HepG2 (cell line): ENCODE results near the gene DDX31. TPM values are rescaled to one million over a fixed set of nuclear protein-coding genes. Genes with fewer than 3 reads are reported as not detected.

Experiments used
- ATAC-seq: fragments of 200-7000 bp; cut with Tn5 transposase; 3 replicates; pipeline ENCODE4 v1.9.1; 2020; ENCODE audit warnings: mild to moderate bottlenecking, moderate library complexity
- BruUV-seq: library from RNA; stranded (reverse); fragments of 400-500 nt; replicated peaks from 2 replicates; lab custom pipeline; 2021; lab: Mats Ljungman, UMichigan
- CTCF ChIA-PET: fragments of 300-600 bp; formaldehyde crosslinking; extraction: SDS; loops from one replicate; lab custom pipeline; 2021; ENCODE audit warnings: low total read pairs, inconsistent platforms, low intra/inter-chr PET ratio; lab: Yijun Ruan, JAX
- POLR2A ChIA-PET: fragments of 350-600 bp; sonication (Branson Sonifier 250); formaldehyde crosslinking; loops from one replicate; lab custom pipeline; 2020; ENCODE audit warnings: antibody characterized with exemption, inconsistent platforms; lab: Yijun Ruan, JAX
- DNase-seq: peaks from one replicate; pipeline ENCODE4 v3.0.0-alpha.2; 2015; ENCODE audit warnings: low spot score
- FAIRE-seq: peaks from 3 replicates; lab custom pipeline; 2011; peaks lifted over from hg19 to GRCh38; lab: Jason Lieb, UNC
- H2AFZ ChIP-seq: one replicate; pipeline ENCODE4 v1.6.1; 2011; ENCODE audit warnings: low read length, inconsistent platforms
- H3K27ac ChIP-seq: fragments of 300-600 bp; 3 replicates; pipeline ENCODE4 v1.8.0; 2011; ENCODE audit warnings: mixed run types, mild to moderate bottlenecking, mixed read lengths, low read length, inconsistent platforms; ENCODE audit not compliant: insufficient read depth; ENCODE audit errors: extremely low read length
- H3K27me3 ChIP-seq, 2 experiments: fragments of 200-600 bp in 1 of 2; 2 replicates in 1 of 2; 3 replicates in 1 of 2; pipeline versions ENCODE4 v1.6.0 to v1.8.0; 2011; ENCODE audit warnings: low read length in 2 of 2, mild to moderate bottlenecking in 2 of 2, moderate library complexity in 2 of 2, inconsistent platforms in 1 of 2; ENCODE audit not compliant: insufficient read depth in 2 of 2, control insufficient read depth in 1 of 2
- H3K36me3 ChIP-seq, 2 experiments: fragments of 200-600 bp in 1 of 2; replicated peaks in 1 of 2; 2 replicates in 1 of 2; 3 replicates in 1 of 2; pipeline versions ENCODE4 v1.5.1 to v1.8.0; 2011; ENCODE audit warnings: low read length in 2 of 2, inconsistent platforms in 1 of 2; ENCODE audit not compliant: insufficient read depth in 2 of 2, control insufficient read depth in 1 of 2
- H3K4me1 ChIP-seq: 2 replicates; pipeline ENCODE4 v1.5.1; 2012; ENCODE audit warnings: low read length, inconsistent platforms; ENCODE audit not compliant: insufficient read depth
- H3K4me2 ChIP-seq: 2 replicates; pipeline ENCODE4 v1.6.0; 2011; ENCODE audit warnings: low read depth, low read length, inconsistent platforms
- H3K4me3 ChIP-seq, 3 experiments: fragments of 200-600 bp in 1 of 3; sonication (generic), shearing (Covaris generic) in 1 of 3; replicated peaks in 1 of 3; 2 replicates each; pipeline ENCODE4 v1.5.1; 2011 to 2016; ENCODE audit warnings: low read length in 3 of 3, inconsistent platforms in 2 of 3, low read depth in 2 of 3, mild to moderate bottlenecking in 2 of 3, control low read depth in 1 of 3, mixed read lengths in 1 of 3; ENCODE audit not compliant: insufficient read depth in 1 of 3
- H3K79me2 ChIP-seq: one replicate; pipeline ENCODE4 v1.6.1; 2011; ENCODE audit warnings: low read length, inconsistent platforms; ENCODE audit not compliant: insufficient read depth
- H3K9ac ChIP-seq: 2 replicates; pipeline ENCODE4 v1.6.0; 2011; ENCODE audit warnings: mild to moderate bottlenecking, low read depth, low read length, inconsistent platforms; ENCODE audit not compliant: insufficient read depth
- H3K9me3 ChIP-seq: 2 replicates; pipeline ENCODE4 v1.5.1; 2012; ENCODE audit warnings: mild to moderate bottlenecking, low read length
- H4K20me1 ChIP-seq: 2 replicates; pipeline ENCODE4 v1.6.0; 2011; ENCODE audit warnings: inconsistent platforms, mild to moderate bottlenecking, low read length, moderate library complexity; ENCODE audit not compliant: insufficient read depth
- ARID4A ChIP-seq: sonication (generic); formaldehyde crosslinking; IDR thresholded peaks from 2 replicates; pipeline ENCODE4 v1.5.0; 2020; ENCODE audit warnings: mild to moderate bottlenecking, missing genetic modification reagents, borderline replicate concordance
- CREB1 ChIP-seq, 2 experiments: fragments of 450-650 bp in 1 of 2; IDR thresholded peaks; 2 replicates each; pipeline ENCODE4 v1.6.1; 2016 to 2017; ENCODE audit warnings: control low read depth in 1 of 2, mild to moderate bottlenecking in 1 of 2, missing compliant biosample characterization in 1 of 2, missing genetic modification characterization in 1 of 2
- NCOA2 ChIP-seq: sonication (generic); formaldehyde crosslinking; IDR thresholded peaks from 2 replicates; pipeline ENCODE4 v1.8.0; 2022; ENCODE audit warnings: inconsistent platforms
- NFE2L1 ChIP-seq: sonication (generic); formaldehyde crosslinking; IDR thresholded peaks from 2 replicates; pipeline ENCODE4 v1.4.0; 2020; ENCODE audit warnings: missing genetic modification reagents, mild to moderate bottlenecking, borderline replicate concordance
- THAP7 ChIP-seq: sonication (generic); formaldehyde crosslinking; IDR thresholded peaks from 2 replicates; pipeline ENCODE4 v1.8.1; 2023; ENCODE audit warnings: mild to moderate bottlenecking, missing genetic modification reagents
- XRCC5 ChIP-seq: fragments of 200-400 bp; formaldehyde crosslinking; optimal IDR thresholded peaks from 2 replicates; pipeline ENCODE3; 2017; ENCODE audit warnings: mild to moderate bottlenecking, low read length
- ZBTB3 ChIP-seq: sonication (generic); formaldehyde crosslinking; IDR thresholded peaks from 2 replicates; pipeline ENCODE4 v1.4.0; 2020; ENCODE audit warnings: low read depth, mild to moderate bottlenecking, moderate library complexity, missing genetic modification reagents, borderline replicate concordance
- ZNF280D ChIP-seq: sonication (generic); formaldehyde crosslinking; IDR thresholded peaks from 2 replicates; pipeline ENCODE4 v1.5.1; 2020; ENCODE audit warnings: mild to moderate bottlenecking, missing genetic modification reagents
- ZNF33B ChIP-seq: sonication (generic); formaldehyde crosslinking; IDR thresholded peaks from 2 replicates; pipeline ENCODE4 v1.5.1; 2020; ENCODE audit warnings: mild to moderate bottlenecking, missing genetic modification reagents
- ZNF562 ChIP-seq: sonication (generic); formaldehyde crosslinking; IDR thresholded peaks from 2 replicates; pipeline ENCODE4 v1.8.0; 2022; ENCODE audit warnings: missing genetic modification reagents, borderline replicate concordance
- WGBS: methylation state at CpG from one replicate; pipeline ENCODE4 v1.1.6; 2017; ENCODE audit warnings: low lambda C conversion rate; 5-methylcytosine and 5-hydroxymethylcytosine counted together
- in situ Hi-C: cut with HindIII; loops from 2 replicates; pipeline ENCODE4 v1.10.0; 2017; ENCODE audit warnings: low pct_unique_long_range_greater_than_20kb; ENCODE audit not compliant: extremely low pct_ligation_motif_present
- intact Hi-C: fragments of 100-400 bp; cut with micrococcal nuclease; formaldehyde crosslinking; loops from one replicate; pipeline ENCODE4 v1.10.0; 2022; ENCODE audit not compliant: unreplicated experiment
- polyA plus RNA-seq, 8 experiments: library from polyadenylated mRNA; depleted of rRNA in 3 of 8; stranded (reverse) in 7 of 8; unstranded in 1 of 8; fragments of >200 nt; fragmentation: Illumina TruSeq in 4 of 8; extraction: Trizol in 4 of 8; gene quantifications; 2 replicates each; pipeline versions ENCODE4 v1.2.1 to v1.2.3, GENCODE V29; 2011 to 2016; ENCODE audit warnings: low read depth in 4 of 8, missing spikeins in 1 of 8, mixed read lengths in 1 of 8; ENCODE audit not compliant: insufficient read depth in 1 of 8
- total RNA-seq, 5 experiments: library from RNA; depleted of rRNA; stranded (reverse); fragments of >200 nt; fragmentation: Illumina TruSeq; extraction: Trizol; gene quantifications; 2 replicates each; pipeline ENCODE4 v1.2.3, GENCODE V29; 2016; ENCODE audit warnings: low read depth in 1 of 5

The DDX31 gene
- total and polyA plus RNA-seq, 2 of the 13 experiments (the other 11 are each of a cell fraction or from before 2014, with no cell fraction given): 11.4 to 16.3 TPM

- H3K27ac ChIP-seq: no peak overlapping the region
- H3K4me1 ChIP-seq: no peaks in the 10 kb centered on the region
- FAIRE-seq: no peak
- 31% methylated on average over 7 of the region's 8 CpGs for WGBS
- TF ChIP-seq NCOA2 (CRISPR knock-in tag) (no peak), ZNF280D (no peak), XRCC5 (no peak), NFE2L1 (CRISPR knock-in tag) (no peak), THAP7 (CRISPR knock-in tag) (no peak), ARID4A (no peak), CREB1 (IDR thresholded peaks at IDR 0.05) (no peak), CREB1 (CRISPR knock-in tag; IDR thresholded peaks at IDR 0.05) (no peak), ZBTB3 (CRISPR knock-in tag) (no peak), ZNF562 (CRISPR knock-in tag) (no peak), ZNF33B (CRISPR knock-in tag) (no peak)
- DNase-seq: no peak
- H3K4me2 ChIP-seq: no peak overlapping the region
- in situ Hi-C loops: no loop called here
- H3K79me2 ChIP-seq: no peaks in the 10 kb centered on the region
- H3K9me3 ChIP-seq: no peaks in the 10 kb centered on the region
- H3K27me3 ChIP-seq: peaks cover 0 to 32% of the 10 kb centered on the region in 2 experiments; a peak in 2 of 5 replicates
- H3K9ac ChIP-seq: no peak overlapping the region
- no peaks in the 10 kb centered on the region for H3K36me3 ChIP-seq
- no peaks in the 10 kb centered on the region for H4K20me1 ChIP-seq
- ChIA-PET POLR2A (no interaction called here), CTCF (no interaction called here)
- ATAC-seq: no peak
- BruUV-seq: no TSS peak
- intact Hi-C loops: no loop called here
- H3K4me3 ChIP-seq: no peak overlapping the region
- H2AFZ ChIP-seq: no peak overlapping the region
Observed at GRCh38 chr9:132555528-132555927, 114.3 kb downstream of the DDX31 start.
